ENCODE measurements around the gene DEGS2.
"Not testable (repeated sequence)": the region's sequence is repeated elsewhere in the genome, so short reads cannot be mapped to it uniquely, and the experiment has no call there.

DEGS2 gene

GRCh38 chr14:100178691-100179090, 19.2 kb upstream of the DEGS2 start:
- DNase-seq (ENCODE audit: low read depth): no peak

DNA sequence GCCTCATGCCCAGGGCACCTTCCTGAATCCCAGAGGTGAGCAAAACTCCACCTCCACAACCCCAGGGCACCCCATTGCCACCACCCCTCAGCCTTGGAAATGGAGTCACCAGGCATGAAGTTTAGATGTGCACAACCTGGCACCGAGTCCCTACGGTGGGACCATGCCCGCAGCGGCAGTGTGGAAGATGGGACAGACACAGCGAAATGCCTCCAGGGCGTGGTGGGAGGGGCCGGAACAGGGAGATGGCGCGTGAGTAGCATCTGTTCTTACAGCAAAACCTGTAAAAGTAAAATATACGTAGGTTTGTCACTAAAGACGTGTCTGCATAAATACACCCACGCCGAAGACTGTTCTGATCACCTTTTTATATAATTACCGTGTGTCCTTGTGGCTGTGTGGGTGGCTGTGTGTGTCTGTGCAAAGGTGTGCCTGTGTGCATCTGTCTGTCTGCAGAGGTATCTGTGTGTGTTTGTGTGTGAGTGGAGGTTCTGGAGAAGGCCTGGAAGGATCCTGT, 17.4 kb upstream of the DEGS2 start:
- DNase-seq (ENCODE audit: low read depth): no peak

GRCh38 chr14:100173353-100173752, 13.9 kb upstream of the DEGS2 start:
- no peak for DNase-seq (ENCODE audit: low read depth)

GRCh38 chr14:100172811-100173210, 13.4 kb upstream of the DEGS2 start:
- no peak for DNase-seq (ENCODE audit: low read depth)

- no peak for DNase-seq (ENCODE audit: low read depth)
These were observed 11.4 kb upstream of the DEGS2 start for GRCh38 chr14:100170880-100171279.

- no peak for DNase-seq (ENCODE audit: low read depth)
These were observed 9.1 kb upstream of the DEGS2 start for GRCh38 chr14:100168506-100168905.

DNA sequence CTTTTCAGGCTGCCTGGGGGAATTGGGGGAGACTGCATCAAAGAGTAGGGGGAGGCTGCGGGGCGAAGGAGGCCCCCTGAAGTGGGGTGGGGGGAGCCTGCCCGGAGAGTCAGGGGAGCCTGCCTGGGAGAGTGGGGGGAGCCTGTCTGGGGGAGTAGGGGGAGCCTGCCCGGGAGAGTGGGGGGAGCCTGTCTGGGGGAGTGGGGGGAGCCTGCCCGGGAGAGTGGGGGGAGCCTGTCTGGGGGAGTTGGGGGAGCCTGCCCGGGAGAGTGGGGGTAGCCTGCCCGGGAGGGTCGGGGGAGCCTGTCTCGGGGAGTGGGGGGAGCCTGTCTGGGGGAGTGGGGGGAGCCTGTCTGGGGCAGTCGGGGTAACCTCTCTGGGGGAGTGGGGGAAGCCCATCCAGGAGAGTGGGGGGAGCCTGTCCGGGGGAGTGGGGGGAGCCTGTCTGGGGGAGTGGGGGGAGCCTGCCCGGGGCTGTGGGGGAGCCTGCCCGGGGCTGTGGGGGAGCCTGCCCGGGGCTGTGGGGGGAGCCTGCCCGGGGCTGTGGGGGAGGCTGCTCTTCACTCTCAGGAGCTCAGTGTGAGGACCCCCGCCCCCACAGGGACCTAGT, 6.5 kb upstream of the DEGS2 start:
- DNase-seq (ENCODE audit: low read depth): no peak

DNA sequence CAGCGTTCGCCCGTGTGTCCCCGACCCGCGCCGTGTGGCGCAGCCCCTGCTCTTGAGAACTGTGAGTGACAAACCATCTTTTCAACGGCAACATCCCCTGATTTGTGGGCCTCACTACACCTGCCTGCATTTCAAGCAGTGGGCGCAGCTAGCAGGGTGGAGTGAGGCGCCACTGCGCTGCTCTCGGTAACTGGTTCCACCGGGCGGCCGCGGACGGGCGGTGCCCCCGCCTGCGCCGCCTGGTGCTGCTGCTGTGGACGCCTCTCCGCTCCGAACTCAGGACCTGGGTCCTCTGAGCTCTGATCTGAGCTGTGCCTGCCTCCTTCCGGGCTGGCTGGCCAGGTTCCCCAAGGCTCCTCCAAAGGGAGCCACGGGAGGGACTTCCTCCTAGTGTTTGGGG, 5.9 kb upstream of the DEGS2 start:
- no peak for DNase-seq (ENCODE audit: low read depth)

DNA sequence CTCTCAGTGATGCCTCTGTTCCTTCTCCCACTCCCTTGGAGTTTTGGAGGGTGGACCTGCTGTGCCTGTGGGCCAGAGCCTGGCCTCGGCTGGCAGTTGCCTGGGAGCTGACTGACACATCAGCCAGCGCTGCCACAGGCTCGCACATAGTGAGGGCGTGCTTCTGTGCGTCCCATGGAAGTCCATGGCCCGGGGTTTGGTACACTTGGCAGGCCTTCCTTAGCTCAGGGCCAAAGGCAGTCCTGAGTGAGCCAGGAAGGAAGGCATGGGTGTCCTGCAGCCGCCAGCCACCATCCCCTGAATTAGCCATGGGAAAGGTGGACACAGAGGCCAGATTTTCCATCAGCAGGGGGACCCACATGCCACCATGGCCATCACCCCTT, 1.1 kb upstream of the DEGS2 start:
- no peak for DNase-seq (ENCODE audit: low read depth)

- DNase-seq (ENCODE audit: low read depth): no peak
These were observed 554 bp upstream of the DEGS2 start for GRCh38 chr14:100159865-100160533.

GRCh38 chr14:100158566-100159093, 815 bp downstream of the DEGS2 start:
- DNase-seq (ENCODE audit: low read depth): no peak

GRCh38 chr14:100157548-100158232, 1.8 kb downstream of the DEGS2 start:
- DNase-seq (ENCODE audit: low read depth): not testable (repeated sequence)

GRCh38 chr14:100156776-100157175, 2.7 kb downstream of the DEGS2 start:
- no peak for DNase-seq (ENCODE audit: low read depth)

DNA sequence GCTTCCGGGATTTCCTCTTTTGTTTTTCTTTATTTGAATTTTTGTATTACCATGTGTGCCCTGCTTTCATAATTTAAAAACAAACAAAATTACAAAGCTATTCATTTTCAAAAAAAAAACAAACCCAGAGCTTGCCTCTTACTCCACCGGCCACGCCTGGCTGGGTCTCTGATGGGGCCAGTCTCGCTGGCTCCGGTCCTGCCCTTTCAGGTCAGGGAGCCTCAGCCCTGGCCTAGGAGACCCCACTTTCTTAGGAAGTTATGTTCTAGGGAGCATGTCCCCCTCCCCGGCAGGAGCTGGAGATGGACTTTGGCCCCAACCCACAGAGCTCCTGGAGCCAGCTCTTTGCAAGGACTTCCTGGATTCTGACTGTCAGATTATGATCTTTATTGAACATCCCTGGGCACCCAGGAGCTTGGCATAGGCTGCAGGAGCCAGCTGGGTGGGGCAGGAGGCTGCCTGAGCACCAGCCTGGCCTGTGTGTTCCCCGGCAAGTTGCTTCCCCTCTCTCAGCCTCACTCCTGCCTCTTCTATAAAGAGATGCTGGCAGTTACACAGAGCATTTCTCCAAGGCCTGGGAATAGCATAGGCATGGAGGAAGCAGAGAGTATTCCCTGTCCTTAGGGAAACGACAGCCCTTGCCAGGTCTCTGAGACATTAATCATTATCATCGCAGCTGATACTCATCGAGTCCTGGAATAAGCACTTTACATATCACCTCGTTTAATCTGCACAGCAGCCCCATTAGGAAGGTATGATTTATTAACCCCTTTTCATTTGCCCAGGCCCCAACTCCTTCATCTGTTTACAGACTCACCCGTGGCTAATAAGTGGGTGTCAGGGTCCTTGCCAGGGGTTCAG, 3.5 kb downstream of the DEGS2 start:
- no peak for DNase-seq (ENCODE audit: low read depth)

DNA sequence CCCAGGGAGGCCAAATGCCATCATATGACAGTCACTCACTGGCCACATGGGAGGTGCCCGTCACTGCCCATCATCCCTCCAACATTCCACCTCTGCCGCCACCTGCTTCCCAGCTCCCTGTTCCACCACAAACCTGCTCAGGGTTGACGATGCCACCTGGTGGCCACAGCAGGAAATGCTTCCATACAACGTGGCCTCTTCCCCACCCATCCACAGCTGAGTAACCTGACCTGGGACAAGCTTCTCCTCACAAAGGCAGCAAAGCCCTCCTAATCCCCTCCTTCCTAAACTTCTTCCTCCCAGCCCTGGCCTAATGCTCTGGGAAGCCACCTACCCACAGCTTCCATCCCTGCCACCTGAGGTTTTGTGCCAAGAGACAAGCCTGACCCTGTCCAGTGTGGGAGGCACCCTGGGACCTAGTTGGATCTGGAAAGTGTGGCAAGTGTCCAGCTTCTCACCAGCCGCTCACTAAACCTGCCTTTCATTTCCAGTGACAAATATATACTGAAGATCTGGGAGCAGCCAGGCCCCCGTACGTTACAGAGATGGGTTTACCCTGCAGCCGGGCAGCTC, 4.3 kb downstream of the DEGS2 start:
- DNase-seq (ENCODE audit: low read depth): no peak

DNA sequence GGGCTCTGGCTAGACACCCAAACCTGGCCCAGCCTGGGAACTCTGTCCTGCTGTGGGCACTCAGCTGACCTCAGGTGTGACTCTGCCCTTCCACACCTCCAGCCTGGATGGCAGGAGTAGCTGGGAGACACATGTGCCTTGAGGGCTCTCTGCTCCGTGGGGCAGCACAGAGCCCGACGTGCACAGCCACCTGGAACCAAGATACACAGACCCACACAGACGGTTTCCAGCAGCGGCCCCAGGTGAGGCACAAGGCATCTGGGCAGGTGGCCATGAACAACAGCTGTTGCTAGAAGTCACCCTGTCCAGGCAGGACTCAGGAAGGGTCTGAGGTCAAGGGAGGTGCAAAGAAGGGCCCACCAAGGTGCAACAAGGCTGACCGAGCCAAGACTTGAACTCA, 5.9 kb downstream of the DEGS2 start:
- no peak for DNase-seq (ENCODE audit: low read depth)

GRCh38 chr14:100152091-100152490, 7.4 kb downstream of the DEGS2 start:
- DNase-seq (ENCODE audit: low read depth): no peak

GRCh38 chr14:100150932-100151587, 8.4 kb downstream of the DEGS2 start:
- no peak for DNase-seq (ENCODE audit: low read depth)

DNA sequence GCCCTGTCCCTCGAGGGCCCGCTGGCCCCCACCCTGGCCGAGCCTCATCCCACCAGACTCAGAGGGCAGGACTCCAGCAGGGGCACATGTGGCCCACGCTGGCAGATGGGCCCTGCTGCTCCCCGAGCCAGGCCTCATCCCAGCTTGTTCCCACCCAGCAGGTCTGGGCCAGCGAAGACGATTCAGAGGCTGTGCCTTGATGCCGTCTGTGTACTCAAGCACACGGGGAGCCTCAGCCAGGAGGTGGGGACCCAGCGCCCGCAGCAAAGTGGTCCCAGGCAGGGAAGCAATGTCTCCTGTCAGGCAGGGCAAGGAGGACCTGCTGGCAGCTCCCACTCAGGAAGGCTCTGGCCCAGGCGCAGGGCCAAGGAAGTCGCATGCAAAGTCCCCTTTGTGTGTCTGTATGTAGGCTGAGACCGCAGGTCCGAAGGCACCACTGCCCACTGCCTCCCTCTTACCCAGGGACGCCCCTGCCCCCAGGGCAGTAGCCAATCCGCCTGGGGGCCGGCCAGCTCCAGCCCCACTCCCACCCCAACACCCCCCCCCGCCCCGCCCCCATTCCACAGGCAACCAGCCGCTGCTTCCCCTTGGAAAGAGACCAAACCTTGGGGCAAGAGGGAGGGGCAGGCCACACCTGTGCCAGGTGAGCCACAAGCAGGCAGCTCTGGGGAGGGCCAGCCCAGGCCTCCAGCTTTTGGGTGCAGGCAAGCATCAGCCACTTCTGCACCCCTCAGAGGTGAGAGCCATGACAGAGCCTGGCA, 9.4 kb downstream of the DEGS2 start:
- no peak for DNase-seq (ENCODE audit: low read depth)

All from stromal cell of bone marrow (primary cell).